OCI-LY1 (cell line): ENCODE data around the gene IL16.

ENCODE experiments used
- H2AFZ ChIP-seq: fragments of 200-600 bp; sonication (generic), shearing (Covaris generic); 2 replicates; pipeline ENCODE4 v1.6.0; 2014; ENCODE audit warnings: antibody characterized with exemption, mild to moderate bottlenecking, low read length
- H3F3A ChIP-seq: fragments of 200-600 bp; sonication (generic), shearing (Covaris generic); 2 replicates; pipeline ENCODE4 v1.6.0; 2014; ENCODE audit warnings: mild to moderate bottlenecking, antibody characterized with exemption, low read length, moderate library complexity; ENCODE audit not compliant: insufficient read depth
- H3K27ac ChIP-seq: fragments of 200-600 bp; sonication (generic); 2 replicates; pipeline ENCODE4 v1.5.1; 2014; ENCODE audit warnings: low read length, mixed run types, mild to moderate bottlenecking, low read depth; ENCODE audit not compliant: poor library complexity, severe bottlenecking
- H3K27me3 ChIP-seq: fragments of 200-600 bp; sonication (generic); 2 replicates; pipeline ENCODE4 v1.6.0; 2014; ENCODE audit warnings: antibody characterized with exemption, mild to moderate bottlenecking, low read length, moderate library complexity; ENCODE audit not compliant: insufficient read depth
- H3K36me3 ChIP-seq: fragments of 200-600 bp; sonication (generic); 2 replicates; pipeline ENCODE4 v1.6.1; 2014; ENCODE audit warnings: mild to moderate bottlenecking, antibody characterized with exemption, low read length, moderate library complexity, mixed read lengths; ENCODE audit not compliant: insufficient read depth
- H3K4me1 ChIP-seq: fragments of 200-600 bp; sonication (generic); 2 replicates; pipeline ENCODE4 v1.5.1; 2014; ENCODE audit warnings: mild to moderate bottlenecking, low read length, moderate library complexity; ENCODE audit not compliant: insufficient read depth, severe bottlenecking
- H3K4me2 ChIP-seq: fragments of 200-600 bp; sonication (generic), shearing (Covaris generic); 2 replicates; pipeline ENCODE4 v1.6.1; 2014; ENCODE audit warnings: low read length
- H3K4me3 ChIP-seq: fragments of 200-600 bp; sonication (generic); 2 replicates; pipeline ENCODE4 v1.5.1; 2014; ENCODE audit warnings: low read length, low read depth, mild to moderate bottlenecking, mixed read lengths; ENCODE audit not compliant: poor library complexity, severe bottlenecking
- H3K79me2 ChIP-seq: fragments of 200-600 bp; shearing (Covaris generic); 2 replicates; pipeline ENCODE4 v1.6.1; 2016; ENCODE audit warnings: mixed run types, low read length, mixed read lengths; ENCODE audit not compliant: insufficient read depth
- H3K9ac ChIP-seq: fragments of 200-600 bp; sonication (generic), shearing (Covaris generic); 2 replicates; pipeline ENCODE4 v1.6.1; 2014; ENCODE audit warnings: mild to moderate bottlenecking, low read length, mixed read lengths
- H3K9me2 ChIP-seq: fragments of 200-600 bp; sonication (generic), shearing (Covaris generic); 2 replicates; pipeline ENCODE4 v1.6.1; 2014; ENCODE audit warnings: low read depth, mild to moderate bottlenecking, low read length, mixed read lengths
- H3K9me3 ChIP-seq: fragments of 200-600 bp; shearing (Covaris generic); 2 replicates; pipeline ENCODE4 v1.6.1; 2014; ENCODE audit warnings: low read length, mixed read lengths
- H4K20me1 ChIP-seq: fragments of 200-600 bp; sonication (generic), shearing (Covaris generic); 2 replicates; pipeline ENCODE4 v1.6.0; 2016; ENCODE audit warnings: mild to moderate bottlenecking, low read length; ENCODE audit not compliant: insufficient read depth
- EZH2 ChIP-seq: fragments of 200-600 bp; sonication (generic), shearing (Covaris generic); IDR thresholded peaks from 2 replicates; pipeline ENCODE4 v1.8.0; 2017; ENCODE audit warnings: borderline replicate concordance, mixed run types, mild to moderate bottlenecking, antibody characterized with exemption, low read length, moderate library complexity, mixed read lengths
- TF ChIP-seq, protein P1 (sequence below): fragments of 200-600 bp; sonication (generic), shearing (Covaris generic); IDR thresholded peaks from 2 replicates; pipeline ENCODE4 v1.5.1; 2017; ENCODE audit warnings: mild to moderate bottlenecking, antibody characterized with exemption, low read length, moderate library complexity, mixed read lengths

The IL16 gene

DNA sequence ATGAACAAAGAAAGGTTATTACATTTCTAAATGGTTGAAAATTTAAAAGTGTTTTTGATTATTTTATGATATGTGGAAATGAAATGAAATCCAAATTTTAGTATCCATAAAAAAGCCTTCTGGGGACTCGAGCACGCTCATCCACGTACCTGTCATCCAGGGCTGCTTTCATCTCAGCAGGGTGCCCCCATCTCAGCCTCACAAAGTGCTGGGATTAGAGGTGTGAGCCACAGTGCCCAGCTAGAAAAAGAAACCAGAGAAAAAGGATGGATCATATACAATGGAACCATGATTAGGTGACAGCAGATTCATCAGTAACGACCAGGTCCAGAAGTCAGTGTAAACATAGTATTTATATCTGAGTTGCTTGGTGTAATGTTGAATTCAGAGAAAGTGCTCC, 77.6 kb downstream of the IL16 start:
- H3K4me1 ChIP-seq, result peaks cover 4% of the 10 kb centered on the region

DNA sequence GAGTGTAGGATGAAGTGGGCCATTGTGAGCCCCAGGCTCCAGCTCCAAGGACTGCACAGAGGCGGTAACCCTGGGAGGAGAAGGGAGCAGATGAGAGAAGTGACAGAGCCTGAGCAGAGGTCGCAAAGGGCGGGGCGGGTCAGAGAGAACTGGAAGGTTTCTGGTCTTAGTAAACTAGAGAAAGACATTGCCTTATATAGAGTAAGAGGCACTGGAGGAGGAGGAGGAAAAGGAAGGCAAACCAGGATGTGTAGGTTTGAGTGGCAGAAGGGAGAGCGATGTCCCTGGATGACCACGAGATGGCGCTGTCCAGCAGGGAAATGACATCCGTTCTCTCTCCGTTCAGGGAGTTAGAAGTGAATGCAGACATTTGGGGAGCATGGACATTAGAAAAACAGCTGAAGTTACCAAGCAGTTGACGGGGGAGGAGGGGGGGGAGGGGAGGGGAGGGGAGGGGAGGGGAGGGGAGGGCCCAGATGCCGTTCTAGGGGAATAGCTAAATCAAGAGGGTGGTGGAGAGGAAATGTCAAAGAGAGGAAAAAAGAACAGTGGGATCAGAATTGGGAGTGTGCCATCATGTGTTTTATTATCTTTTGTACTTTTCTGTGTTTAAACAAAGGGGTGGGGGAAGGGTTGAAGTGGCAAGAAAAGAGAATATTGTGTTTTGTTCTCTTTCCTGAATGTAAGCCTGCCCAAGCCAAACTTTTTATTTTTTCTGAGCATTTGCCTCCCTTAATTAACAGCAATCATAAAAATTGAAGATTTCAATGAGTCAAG, 78.4 kb downstream of the IL16 start:
- no peak overlapping the region for H3K27ac ChIP-seq
- peaks cover 4% of the 10 kb centered on the region for H3K4me1 ChIP-seq
- no peaks in the 10 kb centered on the region for H3K36me3 ChIP-seq
- H3K9me3 ChIP-seq, result peaks cover 9% of the 10 kb centered on the region
- H3K9ac ChIP-seq, result no peak overlapping the region
- H3K4me3 ChIP-seq, result no peak overlapping the region
- H3K27me3 ChIP-seq, result no peaks in the 10 kb centered on the region
- H2AFZ ChIP-seq, result 0 out of 2 replicates have a peak overlapping the region, but pooled peaks have one; percentile 3
- no peaks in the 10 kb centered on the region for H3K79me2 ChIP-seq
- no peaks in the 10 kb centered on the region for H3F3A ChIP-seq
- no peaks in the 10 kb centered on the region for H3K9me2 ChIP-seq
- H3K4me2 ChIP-seq, result no peak overlapping the region
- no peak for TF ChIP-seq EZH2
- TF ChIP-seq, protein P1, sequence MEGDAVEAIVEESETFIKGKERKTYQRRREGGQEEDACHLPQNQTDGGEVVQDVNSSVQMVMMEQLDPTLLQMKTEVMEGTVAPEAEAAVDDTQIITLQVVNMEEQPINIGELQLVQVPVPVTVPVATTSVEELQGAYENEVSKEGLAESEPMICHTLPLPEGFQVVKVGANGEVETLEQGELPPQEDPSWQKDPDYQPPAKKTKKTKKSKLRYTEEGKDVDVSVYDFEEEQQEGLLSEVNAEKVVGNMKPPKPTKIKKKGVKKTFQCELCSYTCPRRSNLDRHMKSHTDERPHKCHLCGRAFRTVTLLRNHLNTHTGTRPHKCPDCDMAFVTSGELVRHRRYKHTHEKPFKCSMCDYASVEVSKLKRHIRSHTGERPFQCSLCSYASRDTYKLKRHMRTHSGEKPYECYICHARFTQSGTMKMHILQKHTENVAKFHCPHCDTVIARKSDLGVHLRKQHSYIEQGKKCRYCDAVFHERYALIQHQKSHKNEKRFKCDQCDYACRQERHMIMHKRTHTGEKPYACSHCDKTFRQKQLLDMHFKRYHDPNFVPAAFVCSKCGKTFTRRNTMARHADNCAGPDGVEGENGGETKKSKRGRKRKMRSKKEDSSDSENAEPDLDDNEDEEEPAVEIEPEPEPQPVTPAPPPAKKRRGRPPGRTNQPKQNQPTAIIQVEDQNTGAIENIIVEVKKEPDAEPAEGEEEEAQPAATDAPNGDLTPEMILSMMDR, result peak; percentile 85
- H4K20me1 ChIP-seq, result no peaks in the 10 kb centered on the region

More for the DNA sequence above, 77.6 kb downstream of the IL16 start:
- peaks cover 9% of the 10 kb centered on the region for H3K9me3 ChIP-seq
- H3K4me2 ChIP-seq, result no peak overlapping the region
- no peaks in the 10 kb centered on the region for H3F3A ChIP-seq
- H3K79me2 ChIP-seq, result no peaks in the 10 kb centered on the region
- H3K36me3 ChIP-seq, result no peaks in the 10 kb centered on the region
- no peak overlapping the region for H3K27ac ChIP-seq
- H3K9ac ChIP-seq, result no peak overlapping the region
- no peak overlapping the region for H2AFZ ChIP-seq
- H3K4me3 ChIP-seq, result no peak overlapping the region
- no peak for TF ChIP-seq EZH2
- TF ChIP-seq, protein P1, result no peak
- no peaks in the 10 kb centered on the region for H3K27me3 ChIP-seq
- H3K9me2 ChIP-seq, result no peaks in the 10 kb centered on the region
- H4K20me1 ChIP-seq, result no peaks in the 10 kb centered on the region

GRCh38 chr15:81275711-81276392, 79.2 kb downstream of the IL16 start:
- TF ChIP-seq, protein P1, result no peak
- TF ChIP-seq EZH2, result no peak
- H3K27ac ChIP-seq, result no peak overlapping the region
- no peak overlapping the region for H3K4me3 ChIP-seq
- no peaks in the 10 kb centered on the region for H4K20me1 ChIP-seq
- no peaks in the 10 kb centered on the region for H3K9me2 ChIP-seq
- H3K27me3 ChIP-seq, result no peaks in the 10 kb centered on the region
- no peak overlapping the region for H3K4me2 ChIP-seq
- no peak overlapping the region for H3K9ac ChIP-seq
- 0 out of 2 replicates have a peak overlapping the region, but pooled peaks have one; percentile 3 for H2AFZ ChIP-seq
- no peaks in the 10 kb centered on the region for H3K79me2 ChIP-seq
- no peaks in the 10 kb centered on the region for H3F3A ChIP-seq
- peaks cover 9% of the 10 kb centered on the region for H3K9me3 ChIP-seq
- H3K36me3 ChIP-seq, result no peaks in the 10 kb centered on the region
- H3K4me1 ChIP-seq, result peaks cover 4% of the 10 kb centered on the region
